Measurements from ENCODE around the gene PARD6B.
"Not testable (repeated sequence)": the region's sequence is repeated elsewhere in the genome, so short reads cannot be mapped to it uniquely, and the experiment has no call there.

The PARD6B gene

GRCh38 chr20:50784464-50784863 is 53.1 kb downstream of the PARD6B start:
- DNase-seq (ENCODE audit: low read depth in 1 of 2, low spot score in 1 of 2) = no peak
- in situ Hi-C loops (cut with HindIII; ENCODE audit: low pct_unique_long_range_greater_than_20kb, low sequenced_read_pairs) = no loop called here
- no peak for TF ChIP-seq JUND (IDR thresholded peaks at IDR 0.05; ENCODE audit: low read depth)

DNA sequence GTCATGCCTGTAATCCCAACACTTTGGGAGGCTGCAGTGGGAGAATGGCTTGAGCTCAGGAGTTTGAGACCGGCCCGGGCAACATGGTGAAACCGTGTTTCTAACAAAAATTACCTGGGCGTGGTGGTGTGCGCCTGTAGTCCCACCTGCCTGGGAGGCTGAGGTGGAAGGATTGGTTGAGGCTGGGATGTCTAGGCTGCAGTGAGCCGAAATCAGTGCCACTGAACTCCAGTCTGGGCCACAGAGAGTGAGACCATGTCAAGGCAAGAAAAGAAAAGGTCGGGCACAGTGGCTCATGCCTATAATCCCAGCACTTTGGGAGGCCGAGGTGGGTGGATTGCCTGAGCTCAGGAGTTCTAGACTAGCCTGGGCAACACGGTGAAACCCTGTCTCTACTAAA is 55.3 kb downstream of the PARD6B start:
- DNase-seq (ENCODE audit: low read depth in 1 of 2, low spot score in 1 of 2) = no peak
- in situ Hi-C loops (cut with HindIII; ENCODE audit: low pct_unique_long_range_greater_than_20kb, low sequenced_read_pairs) = no loop called here
- TF ChIP-seq JUND (IDR thresholded peaks at IDR 0.05; ENCODE audit: low read depth) = no peak

- TF ChIP-seq JUND (IDR thresholded peaks at IDR 0.05; ENCODE audit: low read depth) = no peak
- in situ Hi-C loops (cut with HindIII; ENCODE audit: low pct_unique_long_range_greater_than_20kb, low sequenced_read_pairs) = no loop called here
- no peak for DNase-seq (ENCODE audit: low read depth in 1 of 2, low spot score in 1 of 2)
These were observed 55.8 kb downstream of the PARD6B start for GRCh38 chr20:50787181-50787580.

- TF ChIP-seq JUND (IDR thresholded peaks at IDR 0.05; ENCODE audit: low read depth) = no peak
- in situ Hi-C loops (cut with HindIII; ENCODE audit: low pct_unique_long_range_greater_than_20kb, low sequenced_read_pairs) = no loop called here
- DNase-seq (ENCODE audit: low read depth in 1 of 2, low spot score in 1 of 2) = peak; percentile 59 to 88
These were observed 56.9 kb downstream of the PARD6B start for GRCh38 chr20:50788045-50788991.

DNA sequence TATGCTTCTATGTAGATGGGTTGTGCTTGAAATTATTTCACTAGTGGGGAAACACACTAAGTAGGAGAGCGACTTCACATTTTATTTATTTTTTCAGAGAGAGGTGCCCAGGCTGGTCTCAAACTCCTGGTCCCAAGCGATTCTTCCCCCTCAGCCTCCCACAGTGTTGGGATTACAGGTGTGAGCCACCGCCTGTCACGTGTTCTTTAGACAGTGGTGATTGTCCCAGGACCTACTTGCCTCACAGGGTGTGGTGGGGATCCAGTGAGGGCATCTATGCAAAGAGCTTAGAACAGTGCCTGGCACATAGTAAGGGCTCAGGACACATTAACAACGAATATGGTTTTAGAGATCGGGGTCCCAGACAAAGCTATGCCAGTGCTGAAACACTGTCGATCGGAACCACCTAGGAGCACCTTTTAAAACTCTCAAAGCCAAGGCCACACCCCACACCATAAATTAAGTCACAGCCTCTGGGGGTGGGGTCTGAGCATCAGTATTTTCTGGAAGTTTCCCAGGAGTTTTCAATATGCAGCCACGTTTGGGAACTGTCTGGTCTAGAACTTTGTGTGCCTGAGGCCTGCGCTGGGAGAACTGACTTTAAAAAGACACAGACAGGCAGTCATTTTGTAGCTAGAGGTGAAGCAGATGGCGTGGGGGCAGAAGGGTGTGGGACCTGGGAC is 58.7 kb downstream of the PARD6B start:
- in situ Hi-C loops (cut with HindIII; ENCODE audit: low pct_unique_long_range_greater_than_20kb, low sequenced_read_pairs) = no loop called here
- peak in 1 of 2 experiments; percentile 75 for DNase-seq (ENCODE audit: low read depth in 1 of 2, low spot score in 1 of 2)
- TF ChIP-seq JUND (IDR thresholded peaks at IDR 0.05; ENCODE audit: low read depth) = no peak

DNA sequence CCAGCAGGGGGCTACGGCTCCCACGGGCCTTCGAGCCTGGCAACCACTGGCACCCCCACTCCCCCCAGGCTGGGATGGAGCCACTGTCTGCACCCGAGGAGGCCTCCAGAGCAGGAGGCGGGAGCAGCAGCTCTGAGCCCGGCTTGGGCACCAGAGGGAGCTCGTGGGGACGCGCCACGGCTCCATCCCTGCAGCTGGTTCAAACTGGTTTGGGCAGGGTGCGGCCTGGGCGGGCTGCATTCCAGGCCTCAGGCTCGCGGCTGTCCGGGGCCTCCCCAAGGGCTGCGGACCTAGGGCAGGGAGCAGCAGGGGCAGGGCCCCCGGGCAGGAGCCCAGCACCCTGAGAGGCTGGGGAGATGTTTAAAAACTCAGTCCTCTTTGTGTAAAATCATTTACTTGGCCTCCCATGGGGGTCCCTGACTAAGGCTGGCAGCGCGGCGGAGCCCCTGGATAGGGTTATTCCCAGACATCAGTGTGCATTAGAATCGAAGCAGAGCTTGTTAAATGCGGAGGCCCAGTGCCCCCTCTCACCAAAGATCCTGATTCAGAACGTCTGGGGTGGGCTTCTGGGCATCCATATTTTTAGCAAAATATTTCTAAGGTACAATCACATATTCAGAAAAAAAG is 59.4 kb downstream of the PARD6B start:
- in situ Hi-C loops (cut with HindIII; ENCODE audit: low pct_unique_long_range_greater_than_20kb, low sequenced_read_pairs) = no loop called here

GRCh38 chr20:50792708-50793574 is 61.6 kb downstream of the PARD6B start:
- peak in 1 of 2 experiments; percentile 77 for DNase-seq (ENCODE audit: low read depth in 1 of 2, low spot score in 1 of 2)
- in situ Hi-C loops (cut with HindIII; ENCODE audit: low pct_unique_long_range_greater_than_20kb, low sequenced_read_pairs) = no loop called here

More for the DNA sequence above, 59.4 kb downstream of the PARD6B start:
- TF ChIP-seq JUND (IDR thresholded peaks at IDR 0.05; ENCODE audit: low read depth) = no peak
- DNase-seq (ENCODE audit: low read depth in 1 of 2, low spot score in 1 of 2) = peak; percentile 90 to 97

GRCh38 chr20:50793575-50794016 is 62.2 kb downstream of the PARD6B start:
- peak in 1 of 2 experiments; percentile 74 for DNase-seq (ENCODE audit: low read depth in 1 of 2, low spot score in 1 of 2)
- in situ Hi-C loops (cut with HindIII; ENCODE audit: low pct_unique_long_range_greater_than_20kb, low sequenced_read_pairs) = not testable (repeated sequence)

More at GRCh38 chr20:50792708-50793574, 61.6 kb downstream of the PARD6B start:
- no peak for TF ChIP-seq JUND (IDR thresholded peaks at IDR 0.05; ENCODE audit: low read depth)

- DNase-seq (ENCODE audit: low read depth in 1 of 2, low spot score in 1 of 2) = no peak
- in situ Hi-C loops (cut with HindIII; ENCODE audit: low pct_unique_long_range_greater_than_20kb, low sequenced_read_pairs) = no loop called here
- no peak for TF ChIP-seq JUND (IDR thresholded peaks at IDR 0.05; ENCODE audit: low read depth)
These were observed 62.9 kb downstream of the PARD6B start for GRCh38 chr20:50794181-50794845.

DNA sequence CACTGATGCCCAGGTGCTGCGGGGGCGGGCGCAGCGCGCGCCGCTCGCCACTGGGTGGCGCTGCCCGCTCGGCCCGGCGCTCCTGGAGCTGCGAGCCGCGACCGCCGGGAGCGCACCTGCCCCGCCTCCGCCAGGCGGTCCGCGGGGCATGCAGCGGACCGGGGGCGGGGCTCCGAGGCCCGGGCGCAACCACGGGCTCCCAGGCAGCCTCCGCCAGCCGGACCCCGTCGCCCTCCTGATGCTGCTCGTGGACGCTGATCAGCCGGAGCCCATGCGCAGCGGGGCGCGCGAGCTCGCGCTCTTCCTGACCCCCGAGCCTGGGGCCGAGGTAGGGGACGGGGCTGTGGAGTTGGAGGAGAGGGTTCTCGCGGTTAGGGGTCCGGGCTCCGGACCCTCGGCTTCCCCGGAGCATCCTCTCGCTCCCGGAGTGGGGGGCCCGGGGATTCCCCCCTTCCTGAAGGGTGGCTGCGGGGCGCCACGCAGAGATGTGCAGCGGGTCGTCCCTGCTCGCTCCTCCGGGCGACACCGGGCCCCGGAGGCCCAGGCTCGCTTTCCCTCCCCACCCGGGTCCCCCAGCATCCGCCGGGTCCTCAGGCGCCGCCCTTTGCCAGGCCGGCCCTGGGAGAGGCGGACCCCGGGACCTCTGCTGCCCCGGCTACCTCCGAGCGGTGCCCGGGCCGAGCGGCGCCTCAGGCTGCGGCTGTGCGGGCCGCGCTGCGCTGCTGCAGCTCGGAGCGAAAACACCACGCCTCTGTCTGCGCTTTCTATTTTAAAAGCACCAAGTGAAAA is 63.7 kb downstream of the PARD6B start, which contains the start of gene BCAS4:
Gene BCAS4, plus strand, starts transcription at position 216 of the 789 bp plus-strand sequence. Its CDS starts 23 bp downstream, at position 239.
- in situ Hi-C loops (cut with HindIII; ENCODE audit: low pct_unique_long_range_greater_than_20kb, low sequenced_read_pairs) = no loop called here
- DNase-seq (ENCODE audit: low read depth in 1 of 2, low spot score in 1 of 2) = peak; percentile 92 to 93
- TF ChIP-seq JUND (IDR thresholded peaks at IDR 0.05; ENCODE audit: low read depth) = no peak

DNA sequence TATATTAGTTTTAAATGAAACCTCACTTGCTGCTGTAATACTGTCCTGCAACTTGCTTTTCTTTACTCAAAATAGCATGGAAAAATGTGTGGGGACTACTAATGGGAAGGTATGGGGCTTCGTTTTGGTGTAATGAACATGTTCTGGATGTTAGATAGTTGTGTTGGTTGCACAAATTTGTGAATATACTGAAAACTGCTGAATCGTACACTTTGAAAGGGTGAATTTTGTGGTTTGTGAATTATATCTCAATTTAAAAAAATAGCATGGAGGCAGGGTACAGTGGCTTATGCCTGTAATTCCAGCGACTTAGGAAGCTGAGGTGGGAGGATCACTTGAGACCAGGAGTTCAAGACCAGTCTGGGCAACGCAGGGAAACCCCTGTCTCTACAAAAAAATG is 65.8 kb downstream of the PARD6B start:
- DNase-seq (ENCODE audit: low read depth in 1 of 2, low spot score in 1 of 2) = no peak
- in situ Hi-C loops (cut with HindIII; ENCODE audit: low pct_unique_long_range_greater_than_20kb, low sequenced_read_pairs) = no loop called here
- TF ChIP-seq JUND (IDR thresholded peaks at IDR 0.05; ENCODE audit: low read depth) = no peak

All from T47D (cell line).